Gastroesophageal sphincter (tissue), 4 donors: Measurements from ENCODE around the gene IGFBP2. TPM values are rescaled to one million over a fixed set of nuclear protein-coding genes. Genes with fewer than 3 reads are reported as not detected.

Experiments
- ATAC-seq: fragments of 150-250 bp; one replicate; pipeline ENCODE4 v1.9.1; 2016; ENCODE audit warnings: mild to moderate bottlenecking, moderate library complexity
- H3K27ac ChIP-seq, 4 donors: fragments of 200-600 bp; sonication (generic) in 3 of 4; 1 replicate in 3 of 4; 2 replicates in 1 of 4; pipeline ENCODE4 v1.5.1; 2016 to 2019
- H3K27me3 ChIP-seq: fragments of 200-600 bp; sonication (generic); one replicate; pipeline ENCODE4 v1.5.1; 2019
- H3K36me3 ChIP-seq, 2 donors: fragments of 200-600 bp; sonication (generic); one replicate each; pipeline ENCODE4 v1.5.1; 2019; ENCODE audit warnings: control low read depth in 1 of 2
- H3K4me1 ChIP-seq, 3 donors: fragments of 200-600 bp; sonication (generic); 1 replicate in 2 of 3; 2 replicates in 1 of 3; pipeline ENCODE4 v1.5.1; 2016 to 2019; ENCODE audit warnings: control low read depth in 2 of 3
- H3K4me3 ChIP-seq, 2 donors: fragments of 200-600 bp; sonication (generic); one replicate each; pipeline ENCODE4 v1.5.1; 2019; ENCODE audit warnings: mild to moderate bottlenecking in 1 of 2, moderate library complexity in 1 of 2
- H3K9me3 ChIP-seq, 3 donors: fragments of 200-600 bp; sonication (generic); one replicate each; pipeline ENCODE4 v1.5.1; 2017 to 2019; ENCODE audit warnings: control low read depth in 2 of 3
- EP300 ChIP-seq: sonication (generic); formaldehyde crosslinking; IDR thresholded peaks from one replicate; pipeline ENCODE4 v1.6.1; 2017; ENCODE audit warnings: antibody characterized with exemption, mild to moderate bottlenecking
- POLR2A ChIP-seq, 2 donors: fragments of 450-650 bp; IDR thresholded peaks; one replicate each; pipeline ENCODE4 v1.6.1; 2017; ENCODE audit warnings: antibody characterized with exemption in 2 of 2, mild to moderate bottlenecking in 2 of 2, moderate library complexity in 1 of 2
- POLR2AphosphoS5 ChIP-seq: sonication (generic); formaldehyde crosslinking; IDR thresholded peaks from one replicate; pipeline ENCODE4 v1.6.1; 2017; ENCODE audit warnings: antibody characterized with exemption
- WGBS, 2 donors: methylation state at CpG; one replicate each; pipeline ENCODE4 v1.1.5; 2018; ENCODE audit warnings: low coverage in 1 of 2; 5-methylcytosine and 5-hydroxymethylcytosine counted together
- total RNA-seq, 4 donors: library from RNA; depleted of rRNA; stranded (reverse); fragments of >200 nt; gene quantifications; one replicate each; pipeline ENCODE4 v1.1.0, GENCODE V29; 2016
- TF ChIP-seq, protein P1 (sequence below), 4 experiments: fragments of 200-600 bp in 2 of 4; fragments of 450-650 bp in 2 of 4; sonication (generic) in 1 of 4; IDR thresholded peaks; one replicate each; pipeline ENCODE4 v1.5.1; 2017 to 2019; ENCODE audit warnings: antibody characterized with exemption in 4 of 4, mild to moderate bottlenecking in 2 of 4, moderate library complexity in 2 of 4

The IGFBP2 gene
- total RNA-seq, 4 donors from 2014 or later = 137 to 449 (median 301) TPM

DNA sequence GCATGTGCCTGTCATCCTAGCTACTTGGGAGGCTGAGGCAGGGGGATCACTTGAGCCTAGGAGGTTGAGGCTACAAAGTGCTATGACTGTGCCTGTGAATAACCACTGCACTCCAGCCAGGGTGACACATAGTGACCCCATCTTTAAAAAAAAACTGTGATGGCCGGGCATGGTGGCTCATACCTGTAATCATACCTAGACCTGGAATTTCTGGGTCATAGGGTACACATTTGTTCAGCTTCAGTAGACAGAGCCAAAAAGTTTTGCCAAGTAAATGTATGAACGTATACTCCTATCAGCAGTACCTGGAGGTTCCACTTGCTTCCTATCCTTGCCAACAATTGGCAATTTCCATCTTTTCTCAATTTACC is 6.4 kb upstream of the IGFBP2 start:
- Histone ChIP-seq H3K27ac (no peak overlapping the region), H3K4me1 (peaks cover 0 to under 1% (median 0%) of the 10 kb centered on the region in 3 donors), H3K36me3 (no peaks in the 10 kb centered on the region), H3K27me3 (no peaks in the 10 kb centered on the region), H3K9me3 (no peaks in the 10 kb centered on the region), H3K4me3 (no peak overlapping the region)
- no peak for ATAC-seq
- WGBS, 2 donors = 61 to 62% methylated on average over 2 of the region's 2 CpGs
- TF ChIP-seq, protein P1, sequence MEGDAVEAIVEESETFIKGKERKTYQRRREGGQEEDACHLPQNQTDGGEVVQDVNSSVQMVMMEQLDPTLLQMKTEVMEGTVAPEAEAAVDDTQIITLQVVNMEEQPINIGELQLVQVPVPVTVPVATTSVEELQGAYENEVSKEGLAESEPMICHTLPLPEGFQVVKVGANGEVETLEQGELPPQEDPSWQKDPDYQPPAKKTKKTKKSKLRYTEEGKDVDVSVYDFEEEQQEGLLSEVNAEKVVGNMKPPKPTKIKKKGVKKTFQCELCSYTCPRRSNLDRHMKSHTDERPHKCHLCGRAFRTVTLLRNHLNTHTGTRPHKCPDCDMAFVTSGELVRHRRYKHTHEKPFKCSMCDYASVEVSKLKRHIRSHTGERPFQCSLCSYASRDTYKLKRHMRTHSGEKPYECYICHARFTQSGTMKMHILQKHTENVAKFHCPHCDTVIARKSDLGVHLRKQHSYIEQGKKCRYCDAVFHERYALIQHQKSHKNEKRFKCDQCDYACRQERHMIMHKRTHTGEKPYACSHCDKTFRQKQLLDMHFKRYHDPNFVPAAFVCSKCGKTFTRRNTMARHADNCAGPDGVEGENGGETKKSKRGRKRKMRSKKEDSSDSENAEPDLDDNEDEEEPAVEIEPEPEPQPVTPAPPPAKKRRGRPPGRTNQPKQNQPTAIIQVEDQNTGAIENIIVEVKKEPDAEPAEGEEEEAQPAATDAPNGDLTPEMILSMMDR (IDR thresholded peaks at IDR 0.05) = no peak
- TF ChIP-seq EP300 = no peak
- no peak for TF ChIP-seq POLR2AphosphoS5
- no peak for TF ChIP-seq POLR2A (IDR thresholded peaks at IDR 0.05)

DNA sequence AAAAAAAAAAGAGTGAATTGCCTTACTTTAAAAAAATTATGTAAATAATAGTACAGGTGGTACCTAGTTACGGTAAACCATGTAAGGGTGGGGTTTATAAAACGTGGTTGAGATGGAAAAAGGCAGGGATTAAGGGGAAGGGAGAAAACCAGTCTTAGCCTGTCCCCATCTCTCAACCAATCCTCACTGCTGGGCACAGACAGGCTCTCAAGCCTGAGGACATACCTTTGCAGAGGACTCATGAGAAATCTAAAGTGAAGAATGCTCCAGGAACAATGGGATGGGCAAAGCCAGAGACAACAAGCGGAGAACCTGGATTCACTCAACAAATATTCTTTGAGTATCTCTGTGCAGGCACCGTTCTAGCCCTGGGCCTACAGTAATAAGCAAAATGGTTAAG is 3.4 kb upstream of the IGFBP2 start:
- Histone ChIP-seq H3K36me3 (no peaks in the 10 kb centered on the region), H3K4me1 (peaks cover 0 to 20% (median 4%) of the 10 kb centered on the region in 3 donors), H3K27ac (no peak overlapping the region), H3K9me3 (no peaks in the 10 kb centered on the region), H3K4me3 (no peak overlapping the region), H3K27me3 (peaks cover 10% of the 10 kb centered on the region)
- no peak for TF ChIP-seq POLR2A (IDR thresholded peaks at IDR 0.05)
- TF ChIP-seq EP300 = no peak
- TF ChIP-seq, protein P1 (IDR thresholded peaks at IDR 0.05) = no peak
- TF ChIP-seq POLR2AphosphoS5 = no peak
- ATAC-seq = no peak
- WGBS, 2 donors = 72 to 92% methylated on average over 2 to 4 of the region's 4 CpGs

DNA sequence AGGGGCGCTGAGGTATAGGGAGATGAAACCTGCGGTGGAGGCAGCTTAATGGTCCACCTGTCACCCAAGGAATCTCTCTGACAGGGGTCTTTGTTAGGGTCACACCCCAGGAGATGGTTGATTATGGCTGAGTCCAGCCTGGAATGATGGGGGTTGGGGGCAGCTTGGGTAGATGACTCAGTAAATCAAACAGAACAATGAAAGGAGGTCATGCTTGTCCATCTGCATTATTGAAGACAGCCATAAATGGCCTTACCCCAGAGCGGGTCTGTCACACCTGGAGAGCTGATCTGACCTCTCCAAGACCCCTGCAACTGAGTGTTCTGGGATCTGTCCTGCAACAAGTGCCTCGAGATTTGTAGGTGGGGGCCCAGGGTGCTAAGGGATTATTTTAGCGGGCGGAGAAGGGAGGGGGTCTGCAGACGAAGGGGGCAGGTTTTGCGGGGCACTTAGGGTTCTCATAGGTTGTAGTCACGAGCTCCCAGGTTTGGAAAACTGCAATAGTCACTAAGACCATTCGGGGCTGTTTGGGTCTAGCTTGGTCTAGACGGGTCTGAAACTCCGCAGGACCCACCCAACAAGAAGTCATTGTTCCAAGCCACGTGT is 771 bp upstream of the IGFBP2 start:
- Histone ChIP-seq H3K4me1 (peaks cover 0 to 47% (median 9%) of the 10 kb centered on the region in 3 donors), H3K9me3 (no peaks in the 10 kb centered on the region), H3K27me3 (peaks cover 10% of the 10 kb centered on the region), H3K4me3 (peak overlapping the region in 1 of 2 donors; percentile 79), H3K36me3 (no peaks in the 10 kb centered on the region), H3K27ac (peak overlapping the region in 3 of 4 donors; percentile 85 to 90 (median 87))
- WGBS, 2 donors = 43 to 50% methylated on average over 6 to 10 of the region's 13 CpGs
- ATAC-seq = no peak
- TF ChIP-seq, protein P1 (IDR thresholded peaks at IDR 0.05) = no peak
- TF ChIP-seq POLR2AphosphoS5 (no peak), EP300 (no peak), POLR2A (IDR thresholded peaks at IDR 0.05) (no peak)

DNA sequence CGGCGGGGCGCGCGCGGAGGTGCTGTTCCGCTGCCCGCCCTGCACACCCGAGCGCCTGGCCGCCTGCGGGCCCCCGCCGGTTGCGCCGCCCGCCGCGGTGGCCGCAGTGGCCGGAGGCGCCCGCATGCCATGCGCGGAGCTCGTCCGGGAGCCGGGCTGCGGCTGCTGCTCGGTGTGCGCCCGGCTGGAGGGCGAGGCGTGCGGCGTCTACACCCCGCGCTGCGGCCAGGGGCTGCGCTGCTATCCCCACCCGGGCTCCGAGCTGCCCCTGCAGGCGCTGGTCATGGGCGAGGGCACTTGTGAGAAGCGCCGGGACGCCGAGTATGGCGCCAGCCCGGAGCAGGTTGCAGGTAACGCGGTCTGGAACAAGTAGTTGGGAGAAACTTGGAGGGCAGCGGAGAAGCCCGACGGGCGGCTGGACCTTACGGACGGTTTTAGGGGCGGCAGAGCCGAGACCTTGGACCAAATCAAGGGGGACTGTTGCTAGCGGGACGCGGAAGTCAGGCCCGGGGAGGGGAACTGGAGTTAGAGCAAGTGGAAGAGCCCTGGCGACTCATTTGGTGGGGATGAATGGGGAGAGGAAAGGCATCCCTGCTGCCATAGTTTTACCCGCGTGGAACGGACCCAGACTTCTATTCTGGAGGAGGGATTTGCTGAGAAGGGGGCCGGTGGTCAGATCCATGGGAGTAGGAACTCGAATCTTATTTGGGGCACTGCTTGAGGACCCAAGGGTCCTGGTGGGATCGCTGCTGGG is 573 bp downstream of the IGFBP2 start:
- peak; percentile 32 for ATAC-seq
- peaks cover 10% of the 10 kb centered on the region for H3K27me3 ChIP-seq
- H3K36me3 ChIP-seq = no peaks in the 10 kb centered on the region
- H3K4me3 ChIP-seq = peak overlapping the region; percentile 72 to 79
- peaks cover 0 to 60% (median 10%) of the 10 kb centered on the region in 3 donors for H3K4me1 ChIP-seq
- no peaks in the 10 kb centered on the region for H3K9me3 ChIP-seq
- H3K27ac ChIP-seq = peak overlapping the region; percentile 41 to 90 (median 86)
- TF ChIP-seq POLR2A (IDR thresholded peaks at IDR 0.05) = no peak
- TF ChIP-seq, protein P1 (IDR thresholded peaks at IDR 0.05) = peak in 2 of 4 experiments; percentile 11 to 19
- WGBS, 2 donors = 0 to 2% methylated on average over 5 to 23 of the region's 71 CpGs
